ENCODE data around the gene CDH20.
A peak's percentile ranks its signal among the peaks of the same experiment; 100 is the strongest.

Gene CDH20

DNA sequence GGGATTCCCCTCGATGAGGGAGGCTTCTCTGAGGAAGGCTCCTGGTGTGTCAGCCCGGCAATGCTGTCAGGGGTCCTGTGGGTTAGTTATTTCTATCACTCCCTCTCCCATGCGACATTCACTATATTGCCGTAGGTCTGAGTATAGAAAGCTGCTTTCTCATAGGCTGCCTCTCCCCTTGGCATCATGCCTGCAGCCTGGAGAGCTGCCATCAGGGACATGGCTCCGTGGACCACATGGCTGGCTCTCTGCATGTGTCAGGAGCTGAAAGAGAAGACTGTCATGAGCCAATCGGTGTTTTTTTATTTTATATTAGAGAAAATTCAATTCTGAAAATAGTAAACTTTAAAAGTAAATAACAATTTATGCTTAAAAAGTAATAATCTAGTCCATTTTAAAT lies 198.0 kb downstream of the CDH20 start:
- DNase-seq (ENCODE audit: low read depth): no peak

GRCh38 chr18:61531891-61532290 lies 198.7 kb downstream of the CDH20 start:
- DNase-seq (ENCODE audit: low read depth): no peak

- no peak for DNase-seq (ENCODE audit: low read depth)
Measured at GRCh38 chr18:61535401-61535800, 202.2 kb downstream of the CDH20 start.

- DNase-seq (ENCODE audit: low read depth): no peak
Measured at GRCh38 chr18:61541673-61542072, 208.4 kb downstream of the CDH20 start.

DNA sequence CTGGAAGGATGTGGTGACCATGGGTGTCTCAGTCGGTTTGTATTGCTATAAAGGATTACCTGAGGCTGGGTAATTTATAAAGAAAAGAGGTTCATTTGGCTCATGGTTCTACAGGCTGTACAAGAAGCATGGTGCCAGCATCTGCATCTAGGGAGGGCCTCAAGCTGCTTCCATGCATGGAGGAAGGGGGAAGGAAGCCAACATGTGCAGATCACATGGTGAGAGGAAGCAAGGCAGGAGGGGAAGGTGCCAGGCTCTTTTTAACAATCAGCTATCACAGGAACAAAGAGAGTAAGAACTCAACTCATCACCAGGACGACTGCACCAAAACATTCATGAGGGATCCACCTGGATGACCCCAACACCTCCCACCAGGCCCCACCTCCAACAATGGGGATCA lies 209.4 kb downstream of the CDH20 start:
- DNase-seq (ENCODE audit: low read depth): no peak

DNA sequence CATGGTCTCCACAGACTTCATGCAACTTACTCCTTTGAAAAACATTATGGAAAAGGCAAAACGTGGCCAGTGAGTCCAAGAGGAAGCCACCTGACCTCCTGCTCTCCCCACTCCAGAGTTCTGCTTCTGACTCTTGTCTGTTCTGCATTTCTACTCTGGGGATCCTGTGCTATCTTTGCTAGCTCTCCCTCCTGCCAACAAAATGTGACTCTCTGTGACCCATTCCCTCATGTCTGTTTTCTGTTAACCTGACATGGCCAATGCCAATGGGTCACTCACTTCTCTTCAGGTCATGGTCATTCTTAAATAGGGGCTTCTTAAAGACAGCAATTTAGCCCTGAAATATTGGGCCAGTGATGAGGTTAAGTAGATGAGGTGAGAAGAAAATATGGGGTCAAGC lies 210.3 kb downstream of the CDH20 start:
- no peak for DNase-seq (ENCODE audit: low read depth)

- DNase-seq (ENCODE audit: low read depth): no peak
Measured at GRCh38 chr18:61544178-61544577, 210.9 kb downstream of the CDH20 start.

DNA sequence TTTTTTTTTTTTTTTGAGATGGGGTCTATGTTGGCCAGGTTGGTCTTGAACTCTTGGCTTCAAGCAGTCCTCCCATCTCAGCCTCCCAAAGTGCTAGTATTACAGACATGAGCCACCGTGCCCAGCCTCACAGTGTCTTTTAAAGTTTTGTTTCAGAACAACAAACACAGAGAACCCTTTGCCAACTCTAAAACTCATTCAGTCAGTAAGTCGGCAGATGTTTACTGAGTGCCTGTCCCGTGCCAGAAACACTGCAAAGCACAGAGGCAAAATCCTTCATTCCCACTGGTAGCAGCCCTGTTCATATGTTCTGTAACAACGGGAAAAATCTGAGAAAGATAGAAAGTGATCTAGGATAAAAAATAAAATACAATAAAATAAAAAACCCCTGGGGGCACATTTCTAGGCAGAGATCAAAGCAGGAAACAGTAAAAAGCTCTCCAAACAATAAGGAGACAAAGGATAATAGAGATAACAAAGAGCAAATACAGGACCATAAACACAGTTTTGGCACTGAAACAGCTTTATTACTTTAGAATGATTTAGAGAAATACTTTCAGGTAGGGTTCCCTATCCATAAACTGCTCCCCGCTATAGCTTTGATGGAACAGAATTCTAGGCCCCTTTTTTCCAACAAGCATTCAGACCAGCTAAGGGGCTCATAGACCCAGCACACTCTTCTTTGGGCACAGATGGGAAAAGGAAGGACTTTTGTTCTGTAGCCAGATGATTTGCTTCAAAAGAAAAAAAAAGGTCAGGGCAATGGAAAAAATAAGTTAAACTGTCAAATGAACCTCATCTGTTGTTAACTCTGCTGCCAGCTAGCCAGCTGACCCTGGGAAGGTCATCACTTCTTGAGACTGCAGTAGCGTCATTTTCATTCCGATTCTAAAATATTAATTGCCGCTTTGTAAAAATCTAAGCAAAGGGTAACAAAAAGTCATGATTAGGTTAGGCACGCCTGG lies 212.3 kb downstream of the CDH20 start:
- no peak for DNase-seq (ENCODE audit: low read depth)

- DNase-seq (ENCODE audit: low read depth): peak; percentile 32
Measured at GRCh38 chr18:61546590-61546989, 213.4 kb downstream of the CDH20 start.

DNA sequence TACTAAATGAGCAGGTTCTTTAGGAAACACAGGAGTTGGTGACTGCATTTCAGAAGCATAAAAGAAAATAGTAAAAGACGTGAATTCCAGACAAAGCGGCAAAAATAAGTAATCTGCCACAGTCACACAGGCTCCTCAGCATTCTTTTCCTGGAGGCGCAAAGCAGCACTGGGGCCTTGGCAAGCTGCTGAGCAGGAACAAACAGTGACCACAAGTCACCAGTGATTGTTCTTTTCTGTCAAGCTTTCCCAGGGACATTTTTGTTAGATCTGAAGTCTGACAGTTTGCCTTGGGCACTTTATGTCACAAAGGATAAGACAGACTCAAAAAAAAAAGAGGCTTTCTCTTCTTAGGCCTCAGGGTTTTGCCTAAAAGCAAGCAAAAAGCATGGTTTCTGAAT lies 216.2 kb downstream of the CDH20 start:
- DNase-seq (ENCODE audit: low read depth): no peak

GRCh38 chr18:61549889-61550288 lies 216.7 kb downstream of the CDH20 start:
- no peak for DNase-seq (ENCODE audit: low read depth)

GRCh38 chr18:61551586-61551985 lies 218.4 kb downstream of the CDH20 start:
- DNase-seq (ENCODE audit: low read depth): peak; percentile 39

DNA sequence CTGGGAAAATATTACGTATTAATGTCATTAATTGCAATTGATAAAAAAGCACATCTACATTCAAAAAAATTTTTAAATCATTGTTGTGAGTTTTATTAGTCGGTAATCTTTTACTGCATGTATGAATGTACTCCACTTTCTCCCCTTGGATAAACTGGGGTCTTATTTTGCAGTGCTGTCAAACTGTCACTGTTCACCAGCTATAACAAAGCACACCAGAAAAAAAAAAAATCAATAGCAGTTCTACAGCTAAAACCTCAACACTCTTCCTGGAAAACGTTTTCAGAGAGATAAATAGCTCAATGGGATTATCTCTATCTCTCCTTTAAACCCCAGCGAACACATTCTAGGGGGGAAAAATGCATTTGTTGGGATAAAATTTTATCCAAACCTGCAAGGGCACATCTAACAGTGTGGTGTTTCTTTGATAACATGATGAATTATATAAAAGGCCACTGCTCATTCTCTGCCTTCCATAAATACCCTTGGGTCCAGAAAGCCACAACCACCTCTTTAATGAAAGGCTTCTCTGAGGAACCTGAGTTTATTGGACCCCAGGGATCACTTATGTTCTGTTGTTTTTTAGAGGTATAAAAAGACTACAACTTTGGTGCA lies 219.9 kb downstream of the CDH20 start:
- no peak for DNase-seq (ENCODE audit: low read depth)

GRCh38 chr18:61554117-61554776 lies 221.0 kb downstream of the CDH20 start:
- DNase-seq (ENCODE audit: low read depth): no peak

DNA sequence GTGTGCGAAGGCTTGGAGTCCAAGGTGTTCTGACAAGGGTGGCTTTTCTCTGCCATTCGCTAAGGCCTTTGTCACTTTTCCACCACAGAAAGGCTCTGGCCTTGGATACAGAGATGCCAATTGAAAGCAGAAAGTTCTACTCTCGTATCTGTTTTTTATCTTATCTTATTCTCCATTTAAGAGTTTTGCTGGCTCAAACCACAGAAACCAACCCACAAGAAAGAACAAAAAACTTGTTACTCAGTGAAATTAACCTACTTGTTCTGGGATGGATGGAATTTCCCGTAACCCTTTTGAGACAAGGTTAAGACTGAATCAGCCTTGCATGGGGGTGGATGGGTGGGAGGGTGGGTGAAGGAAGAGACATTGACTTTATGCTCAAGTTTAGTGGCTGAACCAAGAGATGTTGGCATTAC lies 221.7 kb downstream of the CDH20 start:
- no peak for DNase-seq (ENCODE audit: low read depth)

DNA sequence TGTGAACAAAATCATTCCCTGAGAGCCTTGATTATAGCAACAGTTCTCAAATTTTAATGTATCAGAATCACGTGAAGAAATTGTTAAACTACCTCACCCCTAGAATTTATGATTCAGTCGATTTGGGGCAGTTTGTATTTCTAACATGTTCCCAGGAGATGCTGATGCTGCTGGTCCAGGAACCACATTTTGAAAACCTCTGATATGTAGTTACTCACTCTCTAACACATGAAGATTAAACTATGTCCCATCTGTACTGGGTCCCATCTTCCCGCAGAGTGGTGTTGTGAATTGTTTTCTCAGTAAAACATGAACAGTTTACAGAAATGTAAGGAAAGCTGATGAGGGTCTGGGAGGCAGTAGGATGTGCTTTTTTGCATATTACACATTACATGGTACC lies 223.1 kb downstream of the CDH20 start:
- no peak for DNase-seq (ENCODE audit: low read depth)

GRCh38 chr18:61556862-61557261 lies 223.6 kb downstream of the CDH20 start:
- no peak for DNase-seq (ENCODE audit: low read depth)

DNA sequence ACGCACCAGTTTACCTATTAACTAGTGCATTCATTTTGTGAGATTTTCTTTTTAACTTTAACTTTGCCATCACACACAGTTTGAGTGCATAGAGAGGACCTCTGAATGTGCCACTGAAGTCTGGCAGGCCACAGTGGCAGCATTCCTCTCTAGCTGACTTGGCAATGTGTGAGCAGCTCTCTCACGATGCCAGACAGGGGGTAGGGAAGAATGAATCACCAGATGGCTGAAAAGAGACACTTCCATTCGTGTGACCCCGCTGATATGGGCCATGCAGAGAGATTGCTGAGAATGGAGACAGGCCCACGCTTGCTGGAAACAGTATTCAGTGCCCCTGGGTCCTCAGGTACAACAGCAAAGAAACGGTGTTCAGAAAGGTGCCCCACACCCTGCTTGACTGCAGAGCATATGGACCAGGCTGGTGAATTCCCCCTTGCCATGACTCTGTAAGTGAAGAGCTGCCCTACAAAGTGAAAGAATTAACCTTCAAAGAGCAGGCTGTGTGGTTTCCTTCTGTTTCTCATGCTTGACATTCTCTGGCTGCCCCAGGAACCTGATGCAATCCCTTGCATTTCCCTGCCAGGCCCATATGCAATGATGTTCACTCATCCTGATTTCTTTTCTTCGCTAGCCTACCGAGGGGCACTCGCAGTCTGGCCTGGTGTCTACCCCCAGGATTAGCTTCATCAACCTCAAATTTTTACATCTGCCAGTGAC lies 236.1 kb downstream of the CDH20 start:
- DNase-seq (ENCODE audit: low read depth): peak; percentile 72

- no peak for DNase-seq (ENCODE audit: low read depth)
Measured at GRCh38 chr18:61570070-61570469, 236.8 kb downstream of the CDH20 start.

- no peak for DNase-seq (ENCODE audit: low read depth)
Measured at GRCh38 chr18:61572084-61572655, 238.9 kb downstream of the CDH20 start.

DNA sequence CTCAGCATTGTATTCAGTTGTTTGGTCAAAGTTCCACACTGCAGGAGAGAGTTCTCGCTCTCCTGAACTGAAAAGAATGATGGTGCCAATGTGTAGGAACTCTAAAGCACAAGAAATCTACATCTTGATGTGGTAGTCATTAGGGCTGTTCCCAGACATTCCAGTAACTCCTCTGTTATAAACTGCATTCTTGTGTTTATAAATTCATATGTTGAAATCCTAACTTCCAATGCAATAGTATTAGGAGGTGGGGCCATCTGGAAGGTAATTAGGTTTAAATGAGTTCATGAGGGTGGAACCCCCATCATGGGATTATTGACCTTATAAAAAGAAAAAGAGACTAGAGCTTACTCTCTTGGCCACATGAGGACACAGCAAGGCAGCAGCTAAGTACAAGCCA lies 239.6 kb downstream of the CDH20 start:
- DNase-seq (ENCODE audit: low read depth): peak; percentile 64

DNA sequence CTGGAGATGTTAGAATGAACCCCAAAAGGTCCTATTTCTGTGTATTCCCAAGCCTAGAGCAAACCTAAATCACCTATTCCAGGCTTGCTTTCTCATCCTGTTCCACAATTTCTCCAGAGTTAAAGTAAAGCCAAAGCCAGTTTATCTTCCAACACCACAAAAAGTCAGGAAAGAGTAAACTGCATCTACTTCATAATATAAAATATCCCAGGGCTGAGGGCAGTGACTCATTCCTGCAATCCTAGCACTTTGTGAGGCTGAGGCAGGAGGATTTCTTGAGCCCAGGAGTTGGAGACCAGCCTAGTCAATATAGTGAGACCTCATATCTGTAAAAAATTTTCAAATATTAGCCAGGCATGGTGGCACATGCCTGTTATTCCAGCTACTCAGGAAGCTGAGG lies 241.4 kb downstream of the CDH20 start:
- DNase-seq (ENCODE audit: low read depth): no peak

Data from GM04503 (cell line).